ENCODE results near the gene PRCD.
"Not testable (repeated sequence)": the region's sequence is repeated elsewhere in the genome, so short reads cannot be mapped to it uniquely, and the experiment has no call there.

The PRCD gene

DNA sequence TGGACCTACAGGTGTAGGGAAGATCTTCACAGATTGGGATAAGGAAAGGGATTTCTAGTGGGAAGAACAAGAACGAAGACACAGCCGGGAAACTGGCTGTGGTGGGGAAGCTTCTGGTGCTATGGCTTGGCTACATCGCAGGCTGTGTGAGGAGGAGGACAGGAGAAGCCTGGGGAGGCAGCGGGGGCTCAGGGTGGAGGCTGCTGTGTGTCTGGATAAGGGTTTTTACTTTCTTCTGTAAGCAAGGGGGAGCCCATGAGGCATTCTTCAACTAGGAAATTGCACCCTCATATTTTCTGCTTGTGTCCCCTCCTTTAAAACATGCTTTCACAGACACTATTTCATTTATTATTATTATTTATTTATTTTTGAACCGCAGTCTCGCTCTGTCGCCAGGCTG is 35.7 kb upstream of the PRCD start:
- DNase-seq (ENCODE audit: low read depth), result no peak

DNA sequence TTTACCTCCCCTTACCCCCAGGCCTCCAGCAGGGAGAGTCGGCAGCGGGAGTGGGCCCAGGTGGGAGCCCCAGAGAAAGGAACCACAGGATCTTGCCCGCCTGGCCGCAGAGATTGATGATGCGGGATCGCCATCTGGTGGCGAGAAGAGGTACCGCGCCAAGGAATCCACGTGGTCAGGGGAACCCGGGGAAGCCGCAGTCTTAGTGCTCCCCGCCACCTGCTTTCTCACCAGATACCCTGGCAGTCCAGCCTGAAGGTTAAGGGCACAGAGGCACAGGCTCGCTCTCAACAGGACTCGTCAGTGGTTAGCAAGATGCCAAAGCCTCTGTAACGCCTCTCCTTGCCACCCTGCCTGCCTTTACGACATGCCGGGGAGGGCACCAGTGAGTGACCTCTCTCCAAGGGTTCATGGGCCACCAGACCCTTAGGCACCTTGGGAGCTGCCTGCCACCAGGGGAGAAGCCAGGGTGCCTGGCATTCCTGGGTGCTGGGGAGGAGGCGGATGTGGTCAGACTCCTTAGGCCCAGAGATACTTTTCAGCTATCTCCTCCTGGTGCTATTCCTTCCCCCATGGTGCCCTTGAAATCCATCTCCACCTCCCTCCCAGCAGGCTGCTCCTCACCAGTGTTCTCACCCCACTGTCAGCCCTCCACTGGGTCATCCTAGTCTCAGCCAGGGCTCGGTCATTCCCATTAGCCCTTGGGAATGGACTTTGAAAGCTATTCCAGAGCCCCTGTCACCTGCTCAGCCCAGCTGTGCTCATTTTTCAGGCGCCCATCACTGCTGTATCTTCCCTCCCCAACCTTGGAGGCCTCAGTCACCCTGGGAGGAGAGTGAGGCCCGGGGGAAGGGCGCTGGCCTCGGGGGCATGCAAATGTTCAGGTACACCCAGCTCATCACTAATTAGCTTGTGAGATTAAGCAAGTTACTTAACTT is 33.2 kb upstream of the PRCD start:
- DNase-seq (ENCODE audit: low read depth), result peak; percentile 79

DNA sequence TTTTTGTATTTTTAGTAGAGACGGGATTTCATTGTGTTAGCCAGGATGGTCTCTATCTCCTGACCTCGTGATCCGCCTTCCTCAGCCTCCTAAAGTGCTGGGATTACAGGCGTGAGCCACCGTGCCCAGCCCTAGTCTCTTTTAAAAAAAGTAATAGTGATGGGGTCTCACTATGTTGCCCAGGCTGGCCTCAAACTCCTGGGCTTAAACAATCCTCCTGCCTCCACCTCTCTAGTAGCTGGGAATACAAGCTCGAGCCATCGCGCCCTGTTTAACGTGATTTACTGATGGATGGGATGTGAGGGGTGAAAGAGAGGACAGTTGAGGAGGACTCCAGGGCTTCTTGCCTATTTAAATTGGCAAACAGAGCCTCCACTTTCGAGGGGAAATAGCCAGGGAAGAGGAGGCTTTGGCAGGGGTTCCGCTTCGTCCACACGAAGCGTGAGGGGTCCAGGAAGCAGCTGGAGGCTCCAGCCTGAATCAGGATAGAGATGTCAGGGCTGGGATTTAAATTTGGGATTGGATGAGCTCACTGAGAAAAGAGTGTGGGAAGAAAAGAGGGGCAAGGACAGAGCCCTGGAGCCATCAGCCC is 31.3 kb upstream of the PRCD start:
- not testable (repeated sequence) for DNase-seq (ENCODE audit: low read depth)

DNA sequence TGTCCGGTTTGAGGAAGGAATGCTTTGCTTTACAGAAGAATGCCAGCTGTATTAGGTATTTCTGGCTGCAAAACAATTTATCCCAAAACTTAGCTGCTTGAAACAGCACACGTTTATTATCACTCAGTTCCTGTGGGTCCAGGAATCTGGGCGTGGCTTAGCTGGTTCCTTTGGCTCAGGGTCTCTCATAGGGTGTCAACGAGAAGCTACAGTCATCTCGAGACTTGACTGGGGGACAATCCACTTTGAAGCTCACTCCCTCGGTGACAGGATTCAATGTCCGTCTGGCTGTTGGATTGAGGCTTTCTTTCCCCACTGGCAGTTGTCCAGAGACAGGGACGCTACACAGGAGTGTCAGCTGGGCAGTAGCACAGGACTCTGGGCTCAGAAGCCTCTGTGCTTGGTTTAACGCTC is 29.0 kb upstream of the PRCD start:
- DNase-seq (ENCODE audit: low read depth), result no peak

GRCh38 chr17:76511668-76512365 is 28.0 kb upstream of the PRCD start:
- no peak for DNase-seq (ENCODE audit: low read depth)

DNA sequence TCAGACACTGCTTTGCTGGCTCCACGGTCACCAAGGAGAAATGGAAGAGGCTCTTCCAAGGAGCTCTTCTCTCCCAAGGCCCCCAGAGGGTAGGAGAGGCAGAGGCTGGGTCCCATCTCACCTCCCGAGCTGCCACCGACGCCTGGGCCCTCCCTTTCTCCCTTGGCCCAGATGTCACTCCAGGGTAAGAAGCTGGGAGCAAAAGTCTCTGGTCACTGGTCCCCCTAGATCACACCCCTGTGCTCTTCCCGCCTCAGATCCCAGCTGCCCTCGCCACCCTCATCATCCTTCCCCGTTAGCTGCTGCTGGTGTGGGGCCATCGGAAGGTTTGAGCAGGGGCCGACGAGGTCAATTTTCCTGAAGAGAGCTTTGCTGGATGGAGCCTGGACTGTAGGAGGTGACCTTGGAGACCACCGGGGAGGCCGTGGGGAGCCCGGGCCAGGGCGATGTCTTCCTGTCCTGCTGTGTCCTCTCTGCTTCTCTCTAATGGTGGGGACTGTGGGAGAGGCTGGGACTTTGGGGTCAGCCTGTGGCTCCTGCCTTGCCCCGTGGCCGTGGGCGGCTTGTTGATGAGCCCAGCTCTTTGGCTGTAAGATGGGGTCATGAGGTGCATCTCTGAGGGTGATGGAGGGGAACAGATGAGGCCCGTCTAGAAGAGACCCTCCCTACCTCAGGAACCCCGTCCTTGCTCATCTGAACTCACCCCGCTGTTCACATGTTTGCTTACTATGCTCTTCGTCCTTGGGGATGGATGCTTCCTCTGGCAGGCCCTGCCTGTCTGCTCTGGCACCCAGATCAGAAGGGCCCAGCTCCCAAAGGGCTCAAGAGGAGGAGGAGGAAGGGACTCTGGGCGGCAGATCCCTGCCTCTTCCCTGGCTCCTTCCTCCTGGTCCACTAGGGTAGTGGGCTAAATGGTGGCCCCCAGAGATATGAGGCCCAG is 27.2 kb upstream of the PRCD start:
- no peak for DNase-seq (ENCODE audit: low read depth)

- DNase-seq (ENCODE audit: low read depth), result no peak
These were observed 26.5 kb upstream of the PRCD start for GRCh38 chr17:76513306-76513692.

GRCh38 chr17:76514355-76514754 is 25.5 kb upstream of the PRCD start:
- DNase-seq (ENCODE audit: low read depth), result not testable (repeated sequence)

DNA sequence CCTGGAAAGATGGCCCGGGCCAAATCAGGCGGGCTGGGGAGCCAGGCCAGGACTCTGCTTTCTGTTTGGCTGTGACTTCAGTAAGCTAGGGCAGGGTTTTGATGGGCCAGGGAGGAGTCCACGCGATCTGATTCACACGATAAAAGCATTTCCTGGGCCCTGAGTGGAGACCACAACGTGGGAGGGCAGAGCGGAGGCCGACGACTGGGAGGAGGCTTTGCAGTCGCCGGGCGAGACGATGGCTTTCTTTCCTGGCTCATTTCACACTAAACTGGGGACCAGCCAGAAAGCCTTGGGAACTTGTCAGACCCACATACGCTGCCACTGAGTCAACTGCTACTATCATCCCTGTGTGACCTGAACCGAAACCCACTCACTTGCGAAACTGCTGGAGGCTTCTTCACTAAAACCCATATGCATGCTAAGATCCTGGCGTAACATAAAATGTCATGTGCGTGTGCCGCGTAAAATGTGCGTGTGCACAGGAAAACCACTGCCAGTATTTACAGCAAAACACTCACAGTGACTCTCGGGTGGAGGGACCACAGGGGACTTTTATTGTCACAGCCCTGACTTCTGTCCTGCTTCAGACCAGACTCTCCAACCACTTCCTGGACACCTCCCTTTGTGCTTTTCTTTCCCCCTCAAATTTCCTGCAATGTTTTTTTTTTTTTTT is 24.4 kb upstream of the PRCD start:
- peak; percentile 56 for DNase-seq (ENCODE audit: low read depth)

- DNase-seq (ENCODE audit: low read depth), result no peak
These were observed 22.2 kb upstream of the PRCD start for GRCh38 chr17:76517638-76518038.

DNA sequence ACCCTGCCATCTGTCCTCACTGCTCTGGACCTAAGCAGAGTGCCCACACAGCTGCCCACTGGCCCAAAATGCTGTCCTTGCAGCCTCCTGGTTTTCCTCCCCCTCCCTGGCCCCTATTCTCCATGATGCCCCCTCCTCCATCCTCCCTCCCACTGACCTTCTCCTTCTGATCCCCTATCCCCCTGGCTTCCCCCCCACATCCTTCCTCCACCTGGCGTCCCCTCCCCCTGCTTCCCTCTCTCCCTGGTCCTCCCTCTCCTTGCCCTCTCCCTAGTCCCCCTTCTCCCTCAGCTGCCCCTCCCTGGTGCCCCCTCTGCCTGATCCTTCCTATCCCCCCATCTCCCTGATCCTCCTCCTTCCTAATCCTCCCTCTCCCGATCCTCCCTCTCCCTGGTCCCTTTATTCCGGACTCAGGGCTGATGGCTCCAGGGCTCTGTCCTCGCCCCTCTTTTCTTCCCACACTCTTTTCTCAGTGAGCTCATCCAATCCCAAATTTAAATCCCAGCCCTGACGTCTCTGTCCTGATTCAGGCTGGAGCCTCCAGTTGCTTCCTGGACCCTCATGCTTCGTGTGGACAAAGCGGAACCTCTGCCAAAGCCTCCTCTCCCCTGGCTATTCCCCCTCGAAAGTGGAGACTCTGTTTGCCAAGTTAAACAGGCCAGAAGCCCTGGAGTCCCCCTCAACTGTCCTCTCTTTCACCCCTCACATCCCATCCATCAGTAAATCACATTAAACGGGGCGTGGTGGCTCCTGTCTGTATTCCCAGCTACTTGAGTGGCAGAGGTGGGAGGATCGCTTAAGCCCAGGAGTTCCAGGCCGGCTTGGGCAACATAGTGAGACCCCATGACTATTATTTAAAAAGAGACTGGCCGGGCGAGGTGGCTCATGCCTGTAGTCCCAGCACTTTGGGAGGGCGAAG is 20.5 kb upstream of the PRCD start:
- no peak for DNase-seq (ENCODE audit: low read depth)

- DNase-seq (ENCODE audit: low read depth), result no peak
These were observed 18.6 kb upstream of the PRCD start for GRCh38 chr17:76521262-76521661.

DNA sequence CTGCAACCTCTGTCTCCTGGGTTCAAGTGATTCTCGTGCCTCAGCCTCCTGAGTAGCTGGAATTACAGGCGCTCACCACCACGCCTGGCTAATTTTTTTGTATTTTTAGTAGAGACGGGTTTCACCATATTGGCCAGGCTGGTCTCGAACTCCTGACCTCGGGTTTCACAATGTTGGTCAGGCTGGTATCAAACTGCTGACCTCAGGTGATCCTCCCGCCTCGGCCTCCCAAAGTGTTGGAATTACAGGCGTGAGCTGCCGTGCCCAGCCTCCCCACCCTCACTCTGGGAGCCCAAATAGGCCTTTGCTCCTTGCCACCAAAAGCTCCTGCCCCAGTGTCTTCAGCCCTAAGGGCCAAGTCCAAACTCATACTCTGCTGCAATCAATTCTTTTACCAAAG is 18.2 kb upstream of the PRCD start:
- not testable (repeated sequence) for DNase-seq (ENCODE audit: low read depth)

DNA sequence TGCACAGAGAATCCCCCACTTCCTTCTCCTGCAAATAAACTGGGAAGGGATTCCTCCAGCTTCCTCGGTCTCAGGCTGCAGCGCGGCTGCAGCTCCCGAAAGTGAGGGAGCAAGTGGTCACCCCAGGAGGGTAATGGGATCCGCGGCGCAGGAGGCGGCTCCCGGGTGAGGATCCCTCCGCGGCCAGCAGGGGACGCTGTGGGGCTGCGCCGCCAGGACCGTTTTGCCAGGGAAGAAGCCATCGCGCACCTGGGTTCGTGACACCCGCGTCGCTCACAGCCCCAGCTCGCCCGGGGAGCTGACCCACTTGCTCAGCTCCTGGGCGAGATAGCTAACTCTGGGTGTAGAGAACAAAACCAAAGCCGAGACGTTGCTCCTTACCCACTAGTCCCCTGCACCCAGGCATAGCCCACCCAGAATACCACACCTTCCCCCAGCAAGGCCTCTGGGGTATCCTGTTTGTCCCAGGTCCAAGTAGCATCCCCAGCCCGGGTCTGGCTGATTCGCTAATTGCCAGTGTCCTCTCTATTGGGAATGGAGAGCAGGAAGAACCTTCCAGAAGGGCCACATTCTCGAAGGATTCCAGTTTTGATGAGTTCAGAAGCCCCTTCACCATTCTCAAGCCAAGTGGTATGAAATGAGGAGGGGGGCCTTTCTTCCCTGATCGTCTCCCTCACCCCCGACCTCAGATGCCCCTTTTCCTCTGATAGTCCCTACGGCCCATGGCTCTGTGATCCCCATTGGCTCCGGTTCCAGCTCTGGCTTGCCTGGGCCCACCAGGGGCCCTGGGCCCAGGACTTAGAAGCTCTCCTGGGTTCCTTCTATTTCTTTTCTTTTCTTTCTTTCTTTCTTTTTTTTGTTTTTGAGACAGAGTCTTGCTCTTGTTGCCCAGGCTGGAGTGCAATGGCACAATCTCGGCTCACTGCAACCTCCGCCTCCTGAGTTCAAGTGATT is 16.5 kb upstream of the PRCD start:
- DNase-seq (ENCODE audit: low read depth), result peak; percentile 66

- DNase-seq (ENCODE audit: low read depth), result no peak
These were observed 15.0 kb upstream of the PRCD start for GRCh38 chr17:76524598-76525512.

DNA sequence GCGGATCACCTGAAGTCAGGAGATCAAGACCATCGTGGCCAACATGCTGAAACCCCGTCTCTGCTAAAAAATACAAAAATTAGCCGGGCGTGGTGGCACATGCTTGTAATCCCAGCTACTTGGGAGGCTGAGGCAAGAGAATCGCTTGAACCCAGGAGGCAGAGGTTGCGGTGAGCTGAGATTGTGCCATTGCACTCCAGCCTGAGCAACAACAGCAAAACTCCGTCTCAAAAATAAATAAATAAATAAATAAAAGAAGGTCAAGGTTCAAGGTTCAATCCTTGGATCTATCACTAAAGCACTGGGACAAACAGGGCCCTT is 14.4 kb upstream of the PRCD start:
- DNase-seq (ENCODE audit: low read depth), result not testable (repeated sequence)

GRCh38 chr17:76527016-76527415 is 12.8 kb upstream of the PRCD start:
- DNase-seq (ENCODE audit: low read depth), result not testable (repeated sequence)

Data from stimulated activated CD4-positive, alpha-beta T cell treated with anti-CD3 and anti-CD28 coated beads, Interleukin-2, amount 100 ng/mL, for 4 hours (primary cell).